HG03159 (cell line): ENCODE measurements around the gene FIGNL1.
A peak's percentile ranks its signal among the peaks of the same experiment; 100 is the strongest.

Experiments used
- ATAC-seq: cut with Tn5 transposase; IDR thresholded peaks from one replicate; pipeline ENCODE4 v1.9.1; 2021; ENCODE audit warnings: mild to moderate bottlenecking, moderate library complexity; ENCODE audit not compliant: unreplicated experiment

FIGNL1 gene

DNA sequence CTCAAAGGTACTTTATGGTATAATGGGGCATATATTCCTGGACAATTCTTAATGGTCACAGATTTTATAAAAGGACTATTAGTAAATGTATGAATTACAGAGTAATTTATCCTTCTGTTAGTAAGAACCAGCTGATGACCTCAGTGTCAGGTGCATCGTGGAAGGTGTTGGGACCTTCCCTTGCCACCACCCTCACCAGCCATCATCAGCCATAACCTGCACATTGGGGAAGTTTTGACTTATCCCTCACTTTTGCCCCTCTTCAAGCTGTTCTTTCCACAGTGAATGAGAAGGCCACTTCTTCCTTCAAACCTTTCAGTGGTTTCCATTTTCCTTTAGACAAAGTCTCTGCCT lies 52.2 kb downstream of the FIGNL1 start:
- no peak for ATAC-seq

GRCh38 chr7:50397320-50397970 lies 52.7 kb downstream of the FIGNL1 start:
- peak; percentile 60 for ATAC-seq

DNA sequence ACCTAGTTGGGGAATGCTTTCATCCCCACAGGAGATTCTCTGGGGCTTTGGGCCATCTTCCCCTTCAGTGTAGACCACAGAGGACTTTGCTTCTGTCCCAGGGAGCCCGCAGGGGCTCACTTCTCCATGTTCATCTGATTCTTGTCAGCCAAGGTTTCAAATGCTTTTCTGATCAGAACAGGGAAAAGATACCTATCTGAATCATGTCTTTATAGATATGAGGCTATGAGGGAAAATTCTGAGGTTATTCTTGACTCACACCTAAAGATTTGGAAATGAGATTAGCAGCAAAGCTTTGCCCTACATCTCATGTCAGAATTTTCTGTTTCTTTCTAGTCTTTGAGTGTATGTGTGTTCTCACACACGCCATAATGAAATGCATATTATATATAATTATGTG lies 53.3 kb downstream of the FIGNL1 start:
- ATAC-seq, result peak; percentile 12

- ATAC-seq, result no peak
Observed at GRCh38 chr7:50394315-50394714, 55.8 kb downstream of the FIGNL1 start.
